GM21737 (cell line): ENCODE data around the gene KRTAP1-5.
"Not testable (repeated sequence)": the region's sequence is repeated elsewhere in the genome, so short reads cannot be mapped to it uniquely, and the experiment has no call there.

Experiments used
- ATAC-seq: cut with Tn5 transposase; IDR thresholded peaks from one replicate; pipeline ENCODE4 v1.9.1; 2021; ENCODE audit warnings: mild to moderate bottlenecking, moderate library complexity; ENCODE audit not compliant: unreplicated experiment

The KRTAP1-5 gene

DNA sequence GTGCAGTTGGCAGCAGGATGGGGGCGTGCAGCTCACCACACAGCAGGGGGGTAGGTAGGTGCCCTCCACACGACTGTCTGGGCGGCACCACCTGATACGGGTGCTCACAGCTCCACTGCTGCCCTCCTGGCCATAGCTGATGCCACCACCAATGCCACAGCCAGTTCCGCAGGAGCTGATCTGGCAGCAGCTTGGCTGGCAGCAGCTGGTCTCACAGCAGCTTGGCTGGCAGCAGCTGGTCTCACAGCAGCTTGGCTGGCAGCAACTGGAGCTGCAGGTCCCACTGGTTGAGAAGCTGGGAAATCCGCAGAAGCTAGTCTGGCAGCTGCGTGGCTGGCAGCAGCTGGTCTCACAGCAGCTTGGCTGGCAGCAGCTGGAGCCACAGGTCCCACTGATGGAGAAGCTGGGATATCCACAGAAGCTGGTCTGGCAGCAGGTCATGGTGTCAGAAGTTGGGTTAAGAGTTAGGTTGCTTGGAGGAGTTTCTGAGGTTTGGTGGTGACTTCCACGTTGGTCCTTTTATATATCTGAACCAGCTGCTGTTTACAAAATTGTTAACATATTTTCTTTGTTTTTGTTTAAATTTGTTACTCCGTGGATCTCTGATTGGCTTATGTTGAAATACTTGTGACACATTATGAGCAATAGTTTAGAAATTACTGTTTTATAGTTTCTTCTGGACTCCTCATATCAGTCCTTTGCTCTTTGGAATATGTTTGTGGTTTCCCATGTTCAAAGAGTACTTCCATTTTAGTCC lies at the start of gene KRTAP1-5:
Gene KRTAP1-5, minus strand, starts transcription at position 494 of the 757 bp plus-strand sequence. Its CDS starts 53 bp downstream, at position 441.
- no peak for ATAC-seq

DNA sequence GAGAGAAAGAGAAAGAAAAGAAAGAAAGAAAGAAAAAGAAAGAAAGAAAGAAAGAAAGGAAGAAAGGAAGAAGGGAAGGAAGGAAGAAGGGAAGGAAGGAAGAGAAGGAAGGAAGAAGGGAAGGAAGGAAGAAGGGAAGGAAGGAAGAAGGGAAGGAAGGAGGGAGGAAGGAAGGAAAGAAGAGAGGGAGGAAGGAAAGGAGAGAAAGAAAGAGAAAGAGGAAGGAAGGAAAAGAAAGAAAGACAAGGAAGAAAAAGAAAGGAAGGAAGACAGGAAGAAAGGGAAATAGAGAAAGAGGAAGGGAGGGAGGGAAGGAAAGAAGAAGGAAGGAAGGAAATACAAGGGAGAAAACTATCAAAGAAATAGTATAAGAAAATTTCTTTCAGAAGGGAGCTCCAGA lies 49.8 kb upstream of the KRTAP1-5 start:
- no peak for ATAC-seq

- no peak for ATAC-seq
Observed at GRCh38 chr17:41073676-41074075, 46.7 kb upstream of the KRTAP1-5 start.

DNA sequence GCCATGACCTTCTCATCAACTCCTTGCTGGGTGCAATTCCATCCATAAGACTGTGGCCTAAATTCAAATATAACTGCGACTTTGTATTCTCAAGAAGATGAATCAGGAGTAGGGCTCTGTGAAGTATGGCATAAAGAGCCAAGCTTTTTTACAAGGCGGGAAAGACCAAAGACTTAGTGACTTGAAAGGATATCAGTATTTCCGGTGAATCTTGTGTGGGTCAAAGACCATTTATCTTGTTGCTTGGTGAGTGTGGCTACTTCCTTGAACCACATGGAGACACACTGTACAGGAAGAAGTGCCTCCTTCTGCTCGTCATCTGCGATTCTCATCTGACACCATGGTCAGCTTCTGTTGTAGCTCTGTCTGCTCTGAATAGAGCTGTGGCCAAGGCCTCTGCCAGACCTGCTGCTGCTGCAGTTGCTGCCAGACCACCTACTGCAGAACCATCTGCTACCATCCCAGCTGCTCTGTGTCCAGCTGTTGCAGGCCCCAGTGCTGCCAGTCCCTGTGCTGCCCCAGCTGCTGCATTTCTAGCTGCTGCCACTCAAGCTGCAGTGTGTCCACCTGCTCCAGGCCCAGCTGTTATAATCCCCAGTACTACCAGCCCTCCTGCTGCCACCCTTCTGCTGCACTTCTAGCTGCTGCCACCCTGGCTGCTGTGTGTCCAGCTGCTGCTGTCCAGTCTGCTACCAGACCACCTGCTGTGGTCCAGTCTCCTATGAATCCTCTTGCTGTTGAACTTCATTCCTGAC lies 44.8 kb upstream of the KRTAP1-5 start:
- ATAC-seq: no peak

GRCh38 chr17:41069031-41069430 lies 42.0 kb upstream of the KRTAP1-5 start:
- no peak for ATAC-seq

GRCh38 chr17:41067281-41067680 lies 40.3 kb upstream of the KRTAP1-5 start:
- no peak for ATAC-seq

DNA sequence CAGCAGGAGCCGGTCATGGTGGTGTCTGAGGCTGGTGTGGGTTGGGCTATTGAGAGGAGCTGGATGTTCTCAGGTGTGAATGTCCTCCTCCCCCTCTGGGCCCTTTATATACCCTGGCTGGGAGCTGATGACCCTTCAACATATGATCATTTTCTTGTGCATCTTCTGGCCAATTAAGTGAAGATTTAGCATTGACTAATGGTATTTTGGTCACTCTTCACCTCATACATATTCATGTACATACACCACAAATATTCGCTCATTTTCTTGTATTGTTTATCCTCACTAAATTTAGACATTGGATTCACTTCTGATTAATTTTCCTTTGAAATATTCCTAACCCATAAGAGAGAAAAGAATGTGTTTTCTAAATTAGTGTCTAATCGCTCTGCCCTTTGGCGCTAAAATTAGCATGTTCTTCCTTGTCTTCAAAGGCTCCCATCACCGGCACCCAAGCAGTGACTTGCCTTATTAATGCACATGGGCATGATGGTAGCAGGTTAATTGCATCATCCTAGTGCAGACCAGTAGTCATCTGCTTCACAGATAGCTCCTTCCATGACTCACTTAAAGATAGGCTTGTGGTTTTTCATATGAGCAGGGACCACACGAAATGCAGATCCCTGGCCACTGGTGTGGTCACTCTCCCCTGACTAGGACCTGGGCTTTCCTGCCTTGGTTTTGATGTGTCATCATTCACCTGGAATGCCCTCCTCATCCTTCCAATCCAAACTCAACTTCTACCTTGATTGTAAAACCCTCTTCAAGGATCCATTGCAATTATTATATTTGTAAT lies 39.0 kb upstream of the KRTAP1-5 start, which contains the start of gene KRTAP2-4:
Gene KRTAP2-4, minus strand, starts transcription at position 51 of the 796 bp plus-strand sequence. Its CDS starts 34 bp downstream, at position 17.
- ATAC-seq: no peak

GRCh38 chr17:41065016-41065689 lies 38.1 kb upstream of the KRTAP1-5 start:
- ATAC-seq: not testable (repeated sequence)

- no peak for ATAC-seq
Observed at GRCh38 chr17:41064301-41064700, 37.3 kb upstream of the KRTAP1-5 start.

DNA sequence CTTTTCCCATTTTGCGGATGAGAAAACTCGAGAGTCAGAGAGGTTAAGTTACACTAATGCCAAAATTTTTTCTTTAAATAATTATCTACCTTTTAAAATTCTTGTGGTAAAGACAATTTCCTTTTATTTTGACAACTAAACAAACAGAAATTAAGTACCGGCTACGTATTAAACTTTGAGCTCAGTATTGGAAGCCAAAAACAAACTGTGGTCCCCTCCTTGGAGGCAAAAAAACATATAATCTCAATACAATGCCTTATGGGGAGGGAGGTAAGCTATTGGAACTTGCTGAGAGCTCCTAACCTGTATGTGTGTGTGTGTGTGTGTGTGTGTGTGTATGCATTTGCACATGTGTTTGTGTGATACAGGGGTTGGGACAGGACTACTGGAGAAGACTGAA lies 36.4 kb upstream of the KRTAP1-5 start:
- ATAC-seq: no peak

DNA sequence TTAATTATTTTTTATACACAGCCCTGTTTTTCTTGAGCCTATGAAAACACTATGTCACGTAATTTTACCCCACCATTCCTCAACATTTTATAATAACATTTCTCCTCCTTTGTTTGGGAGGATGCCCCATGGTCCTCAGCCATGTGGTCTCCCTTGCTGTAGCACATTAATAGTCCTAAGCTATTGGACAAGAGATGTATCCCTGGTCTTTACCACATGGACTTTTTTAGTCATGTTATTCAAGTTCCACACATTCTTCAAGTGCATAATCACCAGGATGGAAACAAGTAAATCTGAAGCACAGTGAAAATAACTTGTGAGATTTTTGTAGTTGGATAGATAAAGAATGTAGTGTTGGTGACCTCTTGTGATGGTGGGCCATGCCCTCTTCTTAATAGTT lies 35.0 kb upstream of the KRTAP1-5 start:
- ATAC-seq: no peak

DNA sequence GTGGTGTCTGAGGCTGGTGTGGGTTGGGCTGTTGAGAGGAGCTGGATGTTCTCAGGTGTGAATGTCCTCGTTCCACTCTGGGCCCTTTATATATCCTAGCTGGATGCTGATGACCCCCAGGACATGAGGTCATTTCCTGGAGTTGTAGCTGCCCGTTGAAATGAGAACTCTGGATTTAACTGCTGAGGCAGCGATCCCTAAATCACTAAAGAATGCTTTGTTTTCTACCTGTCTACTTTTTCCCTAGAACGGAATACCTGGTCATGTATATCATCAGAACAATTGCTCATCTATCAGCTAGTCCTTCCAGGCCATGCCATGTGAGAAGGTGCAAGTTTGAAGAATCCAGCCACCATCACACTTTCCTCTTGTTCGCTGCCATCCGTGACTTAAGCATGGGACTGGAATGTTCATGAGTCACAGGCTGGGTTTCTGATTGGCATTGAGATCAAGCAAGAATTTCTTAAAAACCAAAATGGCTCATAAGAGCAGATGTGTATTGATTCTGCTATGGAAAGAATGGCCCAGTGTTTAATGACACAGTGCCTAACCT lies 33.1 kb upstream of the KRTAP1-5 start, which contains the start of gene KRTAP2-3:
Gene KRTAP2-3, minus strand, starts transcription at position 63 of the 553 bp plus-strand sequence. CDS start 64 bp downstream, outside the sequence.
- no peak for ATAC-seq

- ATAC-seq: not testable (repeated sequence)
Observed at GRCh38 chr17:41059276-41060051, 32.5 kb upstream of the KRTAP1-5 start.

- ATAC-seq: no peak
Observed at GRCh38 chr17:41058741-41059140, 31.7 kb upstream of the KRTAP1-5 start.

GRCh38 chr17:41057547-41057946 lies 30.5 kb upstream of the KRTAP1-5 start:
- ATAC-seq: no peak

- not testable (repeated sequence) for ATAC-seq
Observed at GRCh38 chr17:41055130-41055529, 28.1 kb upstream of the KRTAP1-5 start, which contains the start of gene KRTAP2-2. TSS of gene KRTAP2-2 (minus strand) at chr17:41055230. CDS start at chr17:41055211, 19 bp downstream.

DNA sequence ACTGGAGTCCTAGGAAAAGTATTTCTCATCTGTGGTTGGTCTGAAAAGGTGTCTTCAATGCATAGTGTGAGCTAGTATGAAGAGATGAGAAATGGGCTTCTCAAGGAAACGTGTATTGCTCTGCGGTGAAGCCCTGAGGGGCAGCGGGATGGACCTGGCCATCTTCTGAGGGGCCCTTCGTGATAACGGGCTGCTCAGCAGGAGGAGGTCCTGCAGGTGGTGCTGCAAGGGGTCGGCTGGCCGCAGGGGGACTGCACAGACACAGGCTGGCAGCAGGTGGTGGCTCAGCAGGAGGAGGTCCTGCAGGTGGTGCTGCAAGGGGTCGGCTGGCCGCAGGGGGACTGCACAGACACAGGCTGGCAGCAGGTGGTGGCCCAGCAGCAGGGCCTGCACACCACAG lies 27.5 kb upstream of the KRTAP1-5 start:
- not testable (repeated sequence) for ATAC-seq

- ATAC-seq: no peak
Observed at GRCh38 chr17:41054025-41054424, 27.0 kb upstream of the KRTAP1-5 start.

GRCh38 chr17:41052566-41052965 lies 25.6 kb upstream of the KRTAP1-5 start:
- no peak for ATAC-seq
